CD4-positive, alpha-beta memory T cell (primary cell): ENCODE measurements around the gene MYO7B. TPM values are rescaled to one million over a fixed set of nuclear protein-coding genes. Genes with fewer than 3 reads are reported as not detected.
"Not testable (repeated sequence)": the region's sequence is repeated elsewhere in the genome, so short reads cannot be mapped to it uniquely, and the experiment has no call there.

Experiments
- CTCF ChIA-PET: fragments of 350-600 bp; sonication (Branson Sonifier 250); formaldehyde crosslinking; loops from one replicate; lab custom pipeline; 2021; ENCODE audit warnings: inconsistent platforms; ENCODE audit not compliant: partially characterized antibody; lab: Charles Lee
- POLR2A ChIA-PET: fragments of 350-600 bp; sonication (Branson Sonifier 250); formaldehyde crosslinking; loops from one replicate; lab custom pipeline; 2021; ENCODE audit not compliant: partially characterized antibody; lab: Charles Lee
- DNase-seq, 5 donors: peaks; one replicate each; pipeline versions ENCODE4 v3.0.0 to v3.0.0-alpha.2; 2020 to 2022; ENCODE audit warnings: mixed read lengths in 1 of 5
- H3K27ac ChIP-seq: one replicate; pipeline ENCODE4 v1.7.0; 2013; ENCODE audit warnings: low read depth, low read length
- H3K27me3 ChIP-seq: 2 replicates; pipeline ENCODE4 v1.7.0; 2013; ENCODE audit warnings: mild to moderate bottlenecking, low read length, moderate library complexity; ENCODE audit not compliant: insufficient read depth
- H3K36me3 ChIP-seq: 2 replicates; pipeline ENCODE4 v1.7.0; 2013; ENCODE audit warnings: mild to moderate bottlenecking, low read length, moderate library complexity; ENCODE audit not compliant: insufficient read depth
- H3K4me1 ChIP-seq: 2 replicates; pipeline ENCODE4 v1.7.0; 2013; ENCODE audit warnings: mild to moderate bottlenecking, low read length, moderate library complexity; ENCODE audit not compliant: insufficient read depth
- H3K4me3 ChIP-seq, 2 donors: one replicate each; pipeline ENCODE4 v1.7.0; 2013; ENCODE audit warnings: low read length in 2 of 2, mild to moderate bottlenecking in 1 of 2
- H3K9me3 ChIP-seq, 2 donors: one replicate each; pipeline ENCODE4 v1.7.0; 2013; ENCODE audit warnings: low read length in 2 of 2, control low read depth in 1 of 2; ENCODE audit not compliant: control insufficient read depth in 1 of 2
- H3K27ac Mint-ChIP-seq, 7 donors: one replicate each; pipeline ENCODE4 v1.8.0; 2020 to 2021; ENCODE audit warnings: mixed read lengths in 7 of 7, mild to moderate bottlenecking in 6 of 7, inconsistent platforms in 3 of 7, moderate library complexity in 3 of 7
- H3K27me3 Mint-ChIP-seq, 2 donors: one replicate each; pipeline ENCODE4 v1.8.0; 2020 to 2021; ENCODE audit warnings: mixed read lengths in 2 of 2
- H3K36me3 Mint-ChIP-seq, 2 donors: one replicate each; pipeline ENCODE4 v1.8.0; 2020 to 2021; ENCODE audit warnings: mixed read lengths in 2 of 2, inconsistent platforms in 1 of 2, mild to moderate bottlenecking in 1 of 2
- H3K4me1 Mint-ChIP-seq, 4 donors: one replicate each; pipeline ENCODE4 v1.8.0; 2020 to 2021; ENCODE audit warnings: mixed read lengths in 4 of 4, mild to moderate bottlenecking in 1 of 4
- H3K4me3 Mint-ChIP-seq, 8 donors: one replicate each; pipeline ENCODE4 v1.8.0; 2020 to 2021; ENCODE audit warnings: mixed read lengths in 8 of 8, mild to moderate bottlenecking in 7 of 8, moderate library complexity in 6 of 8, inconsistent platforms in 3 of 8
- H3K9me3 Mint-ChIP-seq, 8 donors: one replicate each; pipeline ENCODE4 v1.8.0; 2020 to 2021; ENCODE audit warnings: mixed read lengths in 8 of 8, mild to moderate bottlenecking in 5 of 8, inconsistent platforms in 3 of 8, moderate library complexity in 1 of 8
- intact Hi-C: fragments of 100-400 bp; cut with micrococcal nuclease; formaldehyde crosslinking; loops from one replicate; pipeline ENCODE4 v1.15.1; 2023
- polyA plus RNA-seq, 2 donors: library from polyadenylated mRNA; unstranded; fragments of 300-500 nt; fragmentation: Illumina TruSeq; gene quantifications; one replicate each; pipeline ENCODE4 v1.2.3, GENCODE V29; 2021
- total RNA-seq, 2 experiments: library from RNA; stranded (reverse); gene quantifications; one replicate each; pipeline ENCODE4 v1.2.3, GENCODE V29; 2021

The MYO7B gene
- total and polyA plus RNA-seq, 4 experiments from 2014 or later = not detected

DNA sequence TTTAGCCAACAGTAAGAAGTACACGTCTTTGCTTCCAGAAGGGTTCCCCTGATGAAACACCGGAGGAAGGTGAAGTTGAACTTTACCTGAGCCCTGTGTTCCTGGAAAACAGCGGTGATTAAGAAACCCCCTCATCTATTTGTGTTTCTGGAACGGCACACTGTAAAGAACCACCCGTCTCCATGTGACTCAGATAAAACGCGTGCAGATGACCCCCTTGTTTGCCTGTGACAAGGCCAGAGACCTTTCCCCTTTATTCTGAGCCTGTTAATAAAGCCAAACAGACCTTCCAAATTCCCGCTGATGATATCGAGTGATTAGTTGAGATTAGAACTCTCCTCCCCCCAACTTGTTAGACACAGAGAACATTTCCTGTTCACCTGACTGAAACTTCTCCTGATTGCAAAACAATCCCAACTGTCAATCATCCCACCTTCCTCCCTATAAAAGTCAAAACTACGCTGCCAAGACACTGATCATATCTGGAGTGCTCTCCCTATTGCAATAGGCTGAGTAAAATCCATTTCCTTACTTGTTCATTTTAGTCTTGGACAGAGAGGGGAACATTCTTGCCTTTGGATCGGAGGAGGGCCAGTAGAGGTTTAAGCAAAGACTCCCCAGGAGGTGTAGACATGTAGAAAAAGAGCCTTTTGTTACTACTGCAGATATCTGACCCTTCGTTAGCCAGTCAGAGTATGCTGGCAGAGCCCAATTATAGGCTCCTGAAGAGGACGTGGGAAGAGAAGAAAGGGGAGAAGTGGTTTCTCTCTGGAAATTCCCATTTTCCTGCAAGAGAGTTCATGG, 8.3 kb upstream of the MYO7B start:
- Histone ChIP-seq H3K27ac (peak overlapping the region; percentile 98), H3K4me1 (peaks cover 39% of the 10 kb centered on the region), H3K36me3 (peaks cover 9% of the 10 kb centered on the region), H3K27me3 (no peaks in the 10 kb centered on the region), H3K9me3 (no peaks in the 10 kb centered on the region), H3K4me3 (peak overlapping the region; percentile 61)
- POLR2A ChIA-PET = interaction anchor here (0.8 to 2.1 kb wide), 14 partner anchors 16 to 564 kb away, joined by 4 to 18 read pairs (median 6); partner anchors contain the start of genes ERCC3, MAP3K2, SAP130 and SFT2D3
- H3K9me3 Mint-ChIP-seq = peaks cover 0 to 6% (median 0%) of the 10 kb centered on the region in 8 donors
- DNase-seq = no peak
- H3K4me1 Mint-ChIP-seq = peaks cover 22 to 54% (median 29%) of the 10 kb centered on the region in 4 donors
- CTCF ChIA-PET = interaction anchor here (1.0 to 1.3 kb wide), 5 partner anchors 10 to 445 kb away, joined by 3 to 7 read pairs (median 3); no protein-coding TSS in a partner anchor
- H3K27ac Mint-ChIP-seq = peak overlapping the region; percentile 96 to 100 (median 98)
- H3K36me3 Mint-ChIP-seq = peaks cover 5 to 28% of the 10 kb centered on the region in 2 donors
- H3K27me3 Mint-ChIP-seq = no peaks in the 10 kb centered on the region
- peak overlapping the region; percentile 88 to 99 (median 96) for H3K4me3 Mint-ChIP-seq
- intact Hi-C loops = loop anchor here (2.0 to 10.0 kb wide), 3 partner anchors 284 to 870 kb away; partner anchors contain the start of genes GYPC and WDR33

GRCh38 chr2:127528487-127528886, 7.0 kb upstream of the MYO7B start:
- Mint-ChIP-seq H3K27ac (peak overlapping the region in 5 of 7 donors; percentile 43 to 98 (median 96)), H3K36me3 (peaks cover 3 to 21% of the 10 kb centered on the region in 2 donors), H3K4me1 (peaks cover 18 to 44% (median 24%) of the 10 kb centered on the region in 4 donors), H3K9me3 (peaks cover 0 to 6% (median 0%) of the 10 kb centered on the region in 8 donors), H3K27me3 (no peaks in the 10 kb centered on the region), H3K4me3 (peak overlapping the region in 1 of 8 donors; percentile 2)
- DNase-seq = no peak
- Histone ChIP-seq H3K4me1 (peaks cover 26% of the 10 kb centered on the region), H3K9me3 (no peaks in the 10 kb centered on the region), H3K4me3 (no peak overlapping the region), H3K27ac (no peak overlapping the region), H3K27me3 (no peaks in the 10 kb centered on the region), H3K36me3 (no peaks in the 10 kb centered on the region)
- ChIA-PET CTCF (interaction anchor here (0.8 to 1.2 kb wide), 3 partner anchors 8 to 447 kb away, joined by 3 to 4 read pairs (median 3); no protein-coding TSS in a partner anchor), POLR2A (interaction anchor here (1.1 to 1.2 kb wide), 2 partner anchors 10 to 174 kb away, joined by 3 to 4 read pairs; no protein-coding TSS in a partner anchor)
- intact Hi-C loops = loop anchor here (10.0 kb wide), 1 partner anchor 444 kb away; no protein-coding TSS in a partner anchor

GRCh38 chr2:127529416-127529815, 6.1 kb upstream of the MYO7B start:
- H3K9me3 ChIP-seq, H3K27me3 Mint-ChIP-seq, H3K9me3 Mint-ChIP-seq, POLR2A ChIA-PET, H3K27me3 ChIP-seq, H3K27ac ChIP-seq, H3K4me3 Mint-ChIP-seq, H3K36me3 ChIP-seq, DNase-seq, H3K4me3 ChIP-seq: not testable (repeated sequence)
- Mint-ChIP-seq H3K36me3 (peaks cover 0 to 16% of the 10 kb centered on the region in 2 donors), H3K4me1 (peaks cover 12 to 37% (median 18%) of the 10 kb centered on the region in 4 donors), H3K27ac (peak overlapping the region in 1 of 7 donors; percentile 77)
- peaks cover 16% of the 10 kb centered on the region for H3K4me1 ChIP-seq
- intact Hi-C loops = loop anchor here (10.0 kb wide), 1 partner anchor 445 kb away; no protein-coding TSS in a partner anchor
- CTCF ChIA-PET = interaction anchor here (0.8 kb wide), 1 partner anchor 120 kb away, joined by 3 read pairs; no protein-coding TSS in a partner anchor

DNA sequence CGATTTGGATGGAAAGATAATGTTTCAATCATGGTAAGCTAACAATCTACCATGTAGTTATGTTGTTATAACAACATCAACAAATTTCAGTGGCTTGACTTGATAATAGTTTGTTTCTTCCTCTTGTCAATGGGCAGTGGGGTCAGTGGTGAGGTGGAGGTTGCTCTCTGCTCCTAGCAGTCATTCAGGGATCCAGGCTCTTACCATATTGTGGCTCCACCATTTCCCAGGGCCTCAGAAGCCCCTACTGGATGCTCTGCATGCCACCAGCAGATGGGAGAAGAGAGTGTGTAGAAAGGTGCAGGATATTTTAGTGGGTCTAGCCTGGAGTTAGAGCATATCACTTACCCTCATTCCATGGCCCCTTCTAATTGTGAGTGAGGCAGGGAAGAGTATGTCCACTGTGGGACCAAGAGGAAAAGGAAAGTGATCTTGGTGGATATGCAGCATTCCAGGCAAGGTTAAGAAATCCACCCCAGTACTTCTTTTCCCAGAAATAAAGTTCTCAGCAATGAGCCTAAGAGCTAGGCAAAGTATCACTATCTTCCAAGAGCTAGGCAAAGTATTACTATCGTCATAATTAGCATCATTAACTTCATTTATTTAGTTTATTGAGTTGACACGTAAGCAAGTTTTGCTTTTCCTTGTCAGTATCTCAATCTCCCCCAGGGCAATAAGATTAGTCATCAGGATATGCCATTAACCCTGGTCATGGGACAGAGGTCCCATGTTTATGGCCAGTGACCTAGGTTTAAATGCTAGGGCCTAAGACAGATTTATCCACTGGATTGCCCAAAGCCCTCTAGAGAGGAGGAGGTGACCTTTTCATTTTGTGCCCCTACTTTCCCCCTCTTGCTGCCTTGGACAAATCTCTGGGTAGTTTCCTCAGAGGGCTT, 5.0 kb upstream of the MYO7B start:
- Mint-ChIP-seq H3K27me3 (no peaks in the 10 kb centered on the region), H3K4me3 (peak overlapping the region in 1 of 8 donors; percentile 32), H3K4me1 (peaks cover 9 to 30% (median 14%) of the 10 kb centered on the region in 4 donors), H3K9me3 (peaks cover 0 to 6% (median 0%) of the 10 kb centered on the region in 8 donors), H3K27ac (no peak overlapping the region), H3K36me3 (peaks cover 0 to 13% of the 10 kb centered on the region in 2 donors)
- DNase-seq = no peak
- Histone ChIP-seq H3K27me3 (no peaks in the 10 kb centered on the region), H3K27ac (no peak overlapping the region), H3K9me3 (no peaks in the 10 kb centered on the region), H3K36me3 (no peaks in the 10 kb centered on the region), H3K4me1 (peaks cover 10% of the 10 kb centered on the region), H3K4me3 (no peak overlapping the region)
- ChIA-PET CTCF (no interaction called here), POLR2A (no interaction called here)
- intact Hi-C loops = no loop called here

DNA sequence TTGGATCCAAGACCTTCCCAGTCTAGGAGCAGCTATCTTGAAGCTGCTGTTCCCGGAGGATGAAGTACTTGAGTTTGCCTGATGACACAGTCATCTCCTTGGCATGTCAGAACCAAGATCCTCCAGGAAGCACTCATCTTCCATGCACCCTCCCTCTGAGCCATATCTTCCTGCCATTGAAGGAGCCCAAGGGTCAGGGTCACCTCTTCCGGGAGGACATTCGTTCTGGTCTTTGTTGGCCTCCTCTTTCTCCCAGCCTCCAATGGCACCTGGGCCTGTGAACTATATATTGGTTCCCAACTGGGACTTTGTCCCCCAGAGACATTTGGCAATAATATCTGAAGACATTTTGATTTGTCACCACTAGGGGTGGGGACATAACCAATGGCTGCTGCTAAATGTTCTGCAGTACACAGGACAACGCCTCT, 4.2 kb upstream of the MYO7B start:
- no peak overlapping the region for H3K4me3 Mint-ChIP-seq
- peaks cover 0 to 6% (median 0%) of the 10 kb centered on the region in 8 donors for H3K9me3 Mint-ChIP-seq
- no peak for DNase-seq
- H3K27ac Mint-ChIP-seq = no peak overlapping the region
- Histone ChIP-seq H3K4me1 (peaks cover 10% of the 10 kb centered on the region), H3K27me3 (no peaks in the 10 kb centered on the region), H3K27ac (no peak overlapping the region), H3K4me3 (no peak overlapping the region), H3K36me3 (no peaks in the 10 kb centered on the region), H3K9me3 (no peaks in the 10 kb centered on the region)
- peaks cover 0 to 10% of the 10 kb centered on the region in 2 donors for H3K36me3 Mint-ChIP-seq
- ChIA-PET POLR2A (no interaction called here), CTCF (no interaction called here)
- intact Hi-C loops = no loop called here
- peaks cover 9 to 24% (median 11%) of the 10 kb centered on the region in 4 donors for H3K4me1 Mint-ChIP-seq
- H3K27me3 Mint-ChIP-seq = no peaks in the 10 kb centered on the region

- H3K9me3 ChIP-seq = no peaks in the 10 kb centered on the region
- no peak overlapping the region for H3K4me3 Mint-ChIP-seq
- H3K27me3 Mint-ChIP-seq = peaks cover 0 to 3% of the 10 kb centered on the region in 2 donors
- CTCF ChIA-PET = no interaction called here
- intact Hi-C loops = no loop called here
- H3K4me1 ChIP-seq = peaks cover 7% of the 10 kb centered on the region
- no peak overlapping the region for H3K27ac Mint-ChIP-seq
- no peak overlapping the region for H3K4me3 ChIP-seq
- POLR2A ChIA-PET = no interaction called here
- H3K27ac ChIP-seq = no peak overlapping the region
- no peaks in the 10 kb centered on the region for H3K36me3 ChIP-seq
- DNase-seq = no peak
- H3K27me3 ChIP-seq = no peaks in the 10 kb centered on the region
- H3K36me3 Mint-ChIP-seq = no peaks in the 10 kb centered on the region
- H3K9me3 Mint-ChIP-seq = peaks cover 0 to 2% (median 0%) of the 10 kb centered on the region in 8 donors
- H3K4me1 Mint-ChIP-seq = peaks cover 4 to 14% (median 7%) of the 10 kb centered on the region in 4 donors
Measured at GRCh38 chr2:127532296-127532695, 3.2 kb upstream of the MYO7B start.
